Heart right ventricle (tissue), 16 donors: Measurements from ENCODE around the gene PLCB4. TPM values are rescaled to one million over a fixed set of nuclear protein-coding genes. Genes with fewer than 3 reads are reported as not detected.

Experiments used
- ATAC-seq, 8 donors: fragments of 200-7000 bp; cut with Tn5 transposase; one replicate each; pipeline ENCODE4 v1.9.1; 2020; ENCODE audit warnings: mild to moderate bottlenecking in 8 of 8, moderate library complexity in 8 of 8, moderate number of reproducible peaks in 1 of 8
- DNase-seq, 2 donors: peaks; one replicate each; pipeline ENCODE4 v3.0.0-alpha.2; 2020
- H3K27ac ChIP-seq, 10 donors: fragments of 200-600 bp; sonication (generic) in 2 of 10; one replicate each; pipeline versions ENCODE4 v1.5.0 to v1.8.0; 2020 to 2022; ENCODE audit warnings: mild to moderate bottlenecking in 3 of 10
- H3K27me3 ChIP-seq, 7 donors: fragments of 200-600 bp; one replicate each; pipeline ENCODE4 v1.8.0; 2021 to 2022; ENCODE audit warnings: mild to moderate bottlenecking in 2 of 7
- H3K36me3 ChIP-seq, 9 donors: fragments of 200-600 bp; sonication (generic) in 1 of 9; one replicate each; pipeline versions ENCODE4 v1.5.0 to v1.8.0; 2020 to 2022; ENCODE audit warnings: mild to moderate bottlenecking in 2 of 9
- H3K4me1 ChIP-seq, 9 donors: fragments of 200-600 bp; sonication (generic) in 1 of 9; one replicate each; pipeline versions ENCODE4 v1.5.0 to v1.8.0; 2020 to 2022; ENCODE audit warnings: mild to moderate bottlenecking in 4 of 9
- H3K4me3 ChIP-seq, 10 donors: fragments of 200-600 bp; sonication (generic) in 2 of 10; one replicate each; pipeline versions ENCODE4 v1.5.0 to v1.8.0; 2020 to 2022; ENCODE audit warnings: mild to moderate bottlenecking in 7 of 10, moderate library complexity in 2 of 10
- H3K9me3 ChIP-seq, 11 donors: fragments of 200-600 bp in 10 of 11; sonication (generic) in 2 of 11; one replicate each; pipeline versions ENCODE4 v1.5.0 to v1.8.0; 2013 to 2022; ENCODE audit warnings: mild to moderate bottlenecking in 2 of 11, control low read depth in 1 of 11, moderate library complexity in 1 of 11
- CTCF ChIP-seq, 9 donors: fragments of 200-600 bp; sonication (generic) in 2 of 9; IDR thresholded peaks; one replicate each; pipeline versions ENCODE4 v1.5.0 to v1.8.0; 2021 to 2022; ENCODE audit warnings: antibody characterized with exemption in 9 of 9, mild to moderate bottlenecking in 5 of 9, moderate library complexity in 1 of 9
- WGBS, 2 donors: extraction: QIAGEN DNeasy Blood & Tissue Kit; methylation state at CpG; one replicate each; pipeline ENCODE4 v1.1.7; 2013; ENCODE audit warnings: inconsistent platforms in 1 of 2; 5-methylcytosine and 5-hydroxymethylcytosine counted together
- intact Hi-C, 10 donors: fragments of 100-400 bp; cut with DNase I; formaldehyde crosslinking; loops; one replicate each; pipeline versions ENCODE4 v1.11.1 to v1.14.2; 2022
- polyA plus RNA-seq, 2 donors: library from polyadenylated mRNA; stranded (reverse); fragments of 200-250 nt; gene quantifications; one replicate each; pipeline ENCODE4 v1.2.3, GENCODE V29; 2013
- total RNA-seq, 10 donors: library from RNA; stranded (reverse); fragmentation: NEBNext Ultra II Directional in 3 of 10; extraction: Animal tissue kit (Norgen Biotek cat#: 25700) in 3 of 10; gene quantifications; one replicate each; pipeline versions ENCODE4 v1.2.1 to v1.2.4, GENCODE V29; 2021 to 2023
- donor health status: Arrhythmogenic right ventricular cardiomyopathy.
- donor health status: ischemic (EF 13 %, LVEDD 7.1; RV severe dilation, severe dysfunction).
- donor health status: healthy with polysubstance abuse.
- donor health status: DM: no; HTN: yes; CAD: no.
- donor health status: DM: no; HTN: no; CAD: no.
- donor health status: ischemic (EF 25% LVEDD 6.9; RV normal size, moderate dysfunction).
- donor health status: ischemic (EF 25% LVEDD 5.7; RV mildly dilated, moderate dysfunction).
- donor health status: healthy.
- donor health status: DM: yes; HTN: yes; CAD: no.
- donor health status: Ischemic cardiomyopathy.
- donor health status: ischemic (EF 35%, LVEDD 5.7; RV mildly dilated, moderate dysfunction).
- donor health status: nonischemic (EF 11% LVEDD 7.7; RV severe dilation, severe dysfunction).
- donor health status: DM: yes; HTN: yes; CAD: no.
- donor health status: PGD.
- donor health status: ischemic (EF 29% LVEDD 5.4; RV normal size, mild dysfunction).
- donor health status: nonischemic (EF 23%, LVEDD 6.1; RV moderate dilation, normal function).

Gene PLCB4
- total and polyA plus RNA-seq, 12 donors = 3.6 to 33.3 (median 28.4) TPM

DNA sequence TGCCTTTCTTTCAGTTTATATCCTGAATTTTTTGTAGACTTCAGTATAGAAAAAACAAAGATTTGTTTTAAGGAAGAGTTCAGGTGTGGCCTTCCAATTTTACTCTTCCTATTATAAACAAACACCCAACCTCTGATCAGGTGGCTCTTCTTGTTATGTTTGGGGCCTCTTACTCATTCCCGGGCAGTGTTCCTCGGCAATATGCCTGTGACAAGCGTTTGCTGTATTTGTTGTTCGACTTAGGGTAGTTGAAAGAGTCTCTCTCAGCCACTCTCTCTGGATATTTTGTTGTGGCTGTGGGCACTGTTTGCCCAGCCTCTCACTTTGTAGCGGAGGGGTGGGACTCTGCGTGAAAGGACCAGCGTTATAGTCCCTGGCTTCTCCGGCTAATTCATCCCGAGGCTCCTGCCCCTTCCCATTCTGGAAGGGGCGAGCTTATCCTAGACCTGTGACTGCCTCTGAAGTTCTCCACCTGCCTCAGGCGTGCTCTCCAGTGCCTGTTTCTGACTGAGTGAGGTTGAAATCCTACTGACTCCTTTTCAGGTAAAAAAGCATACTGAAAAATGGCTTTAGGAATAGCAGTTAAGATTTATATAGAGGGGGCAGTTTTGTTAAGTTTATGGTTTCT is 97.4 kb downstream of the PLCB4 start:
- intact Hi-C loops = loop anchor here in 4 of 10 donors (10.0 kb wide), 2 partner anchors 51 to 91 kb away; no protein-coding TSS in a partner anchor
- TF ChIP-seq CTCF (IDR thresholded peaks at IDR 0.05) = no peak
- Histone ChIP-seq H3K4me3 (peak overlapping the region in 8 of 10 donors; percentile 6 to 45 (median 37)), H3K36me3 (no peaks in the 10 kb centered on the region), H3K9me3 (no peaks in the 10 kb centered on the region), H3K27ac (peak overlapping the region in 8 of 10 donors; percentile 31 to 73 (median 61)), H3K4me1 (peaks cover 0 to 38% (median 17%) of the 10 kb centered on the region in 9 donors), H3K27me3 (no peaks in the 10 kb centered on the region)
- 64 to 74% methylated on average over 11 of the region's 11 CpGs for WGBS, 2 donors
- ATAC-seq (peak; percentile 42 to 80 (median 66)), DNase-seq (no peak)

- Histone ChIP-seq H3K4me3 (no peak overlapping the region), H3K9me3 (no peaks in the 10 kb centered on the region), H3K27ac (no peak overlapping the region), H3K4me1 (peaks cover 4 to 41% (median 35%) of the 10 kb centered on the region in 9 donors), H3K36me3 (no peaks in the 10 kb centered on the region), H3K27me3 (no peaks in the 10 kb centered on the region)
- DNase-seq (no peak), ATAC-seq (no peak)
- intact Hi-C loops = loop anchor here in 4 of 10 donors (10.0 kb wide), 2 partner anchors 55 to 95 kb away; no protein-coding TSS in a partner anchor
- no peak for TF ChIP-seq CTCF (IDR thresholded peaks at IDR 0.05)
- 97 to 98% methylated on average over 7 of the region's 7 CpGs for WGBS, 2 donors
Observed at GRCh38 chr20:9169409-9169808, 100.5 kb downstream of the PLCB4 start.

DNA sequence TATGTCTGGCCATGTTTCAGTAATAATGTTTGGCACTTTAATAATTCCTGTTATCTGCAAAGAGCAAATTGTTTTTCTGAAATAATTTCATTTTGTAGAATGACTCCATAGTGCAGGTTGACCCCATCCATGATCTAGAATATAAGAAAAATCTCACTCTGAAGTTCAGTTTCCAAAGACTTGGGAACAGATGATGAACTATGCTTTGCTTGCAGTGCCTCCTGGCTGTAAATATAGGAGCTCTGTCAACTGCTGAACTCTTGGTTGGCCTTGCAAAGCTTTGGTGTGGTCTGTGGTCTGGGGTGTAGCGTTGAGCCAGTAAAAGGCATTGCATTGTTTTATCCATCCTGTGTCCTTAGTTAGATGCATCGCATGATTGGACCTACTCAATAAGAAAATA is 104.0 kb downstream of the PLCB4 start:
- H3K27ac ChIP-seq = peak overlapping the region in 2 of 10 donors; percentile 23 to 45
- no peak overlapping the region for H3K4me3 ChIP-seq
- 60 to 66% methylated on average over 2 of the region's 2 CpGs for WGBS, 2 donors
- no peaks in the 10 kb centered on the region for H3K9me3 ChIP-seq
- DNase-seq (no peak), ATAC-seq (peak; percentile 13 to 76 (median 58))
- H3K36me3 ChIP-seq = no peaks in the 10 kb centered on the region
- intact Hi-C loops = loop anchor here in 6 of 10 donors (5.0 to 10.0 kb wide), 3 partner anchors 54 to 318 kb away; no protein-coding TSS in a partner anchor
- no peaks in the 10 kb centered on the region for H3K27me3 ChIP-seq
- peak in 8 of 9 donors; percentile 20 to 68 (median 44) for TF ChIP-seq CTCF (IDR thresholded peaks at IDR 0.05)
- peaks cover 4 to 41% (median 24%) of the 10 kb centered on the region in 9 donors for H3K4me1 ChIP-seq

DNA sequence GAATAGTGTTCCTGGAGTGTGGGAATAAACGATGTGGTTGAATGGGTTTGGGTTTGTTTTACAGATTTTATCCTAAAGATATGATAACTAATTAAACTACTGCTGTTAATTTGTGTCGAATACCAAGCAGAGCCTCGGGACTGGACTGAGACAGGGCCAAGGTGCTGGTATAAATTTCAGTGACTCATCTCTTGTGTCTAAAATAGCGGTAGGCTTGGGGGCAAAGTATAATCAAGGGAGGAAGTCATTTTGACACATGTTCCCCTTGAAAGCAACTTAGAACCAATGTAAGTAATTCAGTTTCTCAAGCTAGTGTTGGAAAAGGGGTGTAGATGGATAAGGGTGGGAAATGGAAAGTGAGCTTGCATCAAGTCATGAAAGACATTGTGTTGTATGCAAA is 108.4 kb downstream of the PLCB4 start:
- H3K36me3 ChIP-seq = no peaks in the 10 kb centered on the region
- H3K4me1 ChIP-seq = peaks cover 4 to 47% (median 14%) of the 10 kb centered on the region in 9 donors
- ATAC-seq = peak in 1 of 8 donors; percentile 42
- no peaks in the 10 kb centered on the region for H3K9me3 ChIP-seq
- no peak overlapping the region for H3K4me3 ChIP-seq
- H3K27me3 ChIP-seq = no peaks in the 10 kb centered on the region
- no peak for TF ChIP-seq CTCF (IDR thresholded peaks at IDR 0.05)
- H3K27ac ChIP-seq = no peak overlapping the region
- intact Hi-C loops = loop anchor here in 6 of 10 donors (10.0 kb wide), 2 partner anchors 178 to 322 kb away; no protein-coding TSS in a partner anchor
- WGBS, 2 donors = 79 to 83% methylated on average over 4 of the region's 4 CpGs
- DNase-seq = no peak
